Mesendoderm (in vitro differentiated cells): ENCODE results near the gene ZNF569.
"Not testable (repeated sequence)": the region's sequence is repeated elsewhere in the genome, so short reads cannot be mapped to it uniquely, and the experiment has no call there.

ENCODE experiments used
- DNase-seq: peaks from one replicate; pipeline ENCODE4 v3.0.0; 2013
- H2AK5ac ChIP-seq: 2 replicates; pipeline ENCODE4 v1.6.1; 2013; ENCODE audit warnings: low read length, inconsistent platforms
- H2BK120ac ChIP-seq: 2 replicates; pipeline ENCODE4 v1.6.1; 2013; ENCODE audit warnings: low read depth, mild to moderate bottlenecking, low read length, moderate library complexity, mixed read lengths
- H2BK15ac ChIP-seq: replicated peaks from 2 replicates; pipeline ENCODE4 v1.6.1; 2013; ENCODE audit warnings: low read depth, mild to moderate bottlenecking, moderate library complexity
- H2BK5ac ChIP-seq: 2 replicates; pipeline ENCODE4 v1.6.1; 2013; ENCODE audit warnings: low read length, inconsistent platforms
- H3K18ac ChIP-seq: 2 replicates; pipeline ENCODE4 v1.6.1; 2013; ENCODE audit warnings: mild to moderate bottlenecking, low read length, mixed read lengths
- H3K23ac ChIP-seq: one replicate; pipeline ENCODE4 v1.6.1; 2013; ENCODE audit warnings: low read length
- H3K27ac ChIP-seq: 2 replicates; pipeline ENCODE4 v1.5.1; 2013; ENCODE audit warnings: low read depth, mild to moderate bottlenecking, inconsistent platforms, low read length, moderate library complexity
- H3K27me3 ChIP-seq: 2 replicates; pipeline ENCODE4 v1.6.1; 2013; ENCODE audit warnings: low read length, control low read depth, mild to moderate bottlenecking, inconsistent platforms; ENCODE audit not compliant: insufficient read depth, poor library complexity
- H3K36me3 ChIP-seq: 2 replicates; pipeline ENCODE4 v1.6.1; 2013; ENCODE audit warnings: low read length, inconsistent platforms; ENCODE audit not compliant: control insufficient read depth, insufficient read depth
- H3K4ac ChIP-seq: one replicate; pipeline ENCODE4 v1.6.1; 2013; ENCODE audit warnings: low read depth, mild to moderate bottlenecking, low read length, moderate library complexity
- H3K4me1 ChIP-seq: 2 replicates; pipeline ENCODE4 v1.6.1; 2013; ENCODE audit warnings: low read depth, low read length, inconsistent platforms; ENCODE audit not compliant: control insufficient read depth
- H3K4me2 ChIP-seq: 2 replicates; pipeline ENCODE4 v1.6.1; 2013; ENCODE audit warnings: low read length
- H3K4me3 ChIP-seq: 2 replicates; pipeline ENCODE4 v1.5.1; 2013; ENCODE audit warnings: mild to moderate bottlenecking, low read length
- H3K56ac ChIP-seq: one replicate; pipeline ENCODE4 v1.6.1; 2013; ENCODE audit warnings: low read length
- H3K79me1 ChIP-seq: 2 replicates; pipeline ENCODE4 v1.6.1; 2013; ENCODE audit warnings: low read length, inconsistent platforms
- H3K79me2 ChIP-seq: 2 replicates; pipeline ENCODE4 v1.6.1; 2013; ENCODE audit warnings: mild to moderate bottlenecking, low read length; ENCODE audit not compliant: control insufficient read depth, insufficient read depth
- H3K9ac ChIP-seq: 2 replicates; pipeline ENCODE4 v1.6.1; 2013; ENCODE audit warnings: low read length, inconsistent platforms
- H4K5ac ChIP-seq: one replicate; pipeline ENCODE4 v1.6.1; 2013; ENCODE audit warnings: low read length
- H4K8ac ChIP-seq: one replicate; pipeline ENCODE4 v1.6.1; 2013; ENCODE audit warnings: low read depth, mild to moderate bottlenecking, control low read depth, low read length, moderate library complexity
- WGBS: extraction: QIAGEN DNeasy Blood & Tissue Kit; methylation state at CpG from one replicate; pipeline ENCODE4 v1.1.7; 2013; ENCODE audit warnings: low lambda C conversion rate, missing lambda C conversion rate; ENCODE audit not compliant: insufficient coverage; ENCODE audit errors: extremely low coverage; 5-methylcytosine and 5-hydroxymethylcytosine counted together

ZNF569 gene

GRCh38 chr19:37413313-37414084, 53.7 kb downstream of the ZNF569 start:
- no peak overlapping the region for H2BK5ac ChIP-seq
- peak; percentile 19 for DNase-seq
- H4K8ac ChIP-seq: no peak overlapping the region
- no peak overlapping the region for H3K23ac ChIP-seq
- no peak overlapping the region for H3K4ac ChIP-seq
- H3K56ac ChIP-seq: no peak overlapping the region
- H3K27ac ChIP-seq: no peak overlapping the region
- no peak overlapping the region for H3K9ac ChIP-seq
- H3K79me2 ChIP-seq: no peaks in the 10 kb centered on the region
- no peak overlapping the region for H2AK5ac ChIP-seq
- no peaks in the 10 kb centered on the region for H3K4me1 ChIP-seq
- H2BK120ac ChIP-seq: no peak overlapping the region
- no peak overlapping the region for H3K4me3 ChIP-seq
- H3K79me1 ChIP-seq: no peaks in the 10 kb centered on the region
- no peak overlapping the region for H4K5ac ChIP-seq
- no peaks in the 10 kb centered on the region for H3K36me3 ChIP-seq
- no peak overlapping the region for H3K18ac ChIP-seq
- no peaks in the 10 kb centered on the region for H3K27me3 ChIP-seq
- no peak overlapping the region for H2BK15ac ChIP-seq
- no peak overlapping the region for H3K4me2 ChIP-seq
- WGBS: no CpG with 5 or more reads among the region's 1 CpG

DNA sequence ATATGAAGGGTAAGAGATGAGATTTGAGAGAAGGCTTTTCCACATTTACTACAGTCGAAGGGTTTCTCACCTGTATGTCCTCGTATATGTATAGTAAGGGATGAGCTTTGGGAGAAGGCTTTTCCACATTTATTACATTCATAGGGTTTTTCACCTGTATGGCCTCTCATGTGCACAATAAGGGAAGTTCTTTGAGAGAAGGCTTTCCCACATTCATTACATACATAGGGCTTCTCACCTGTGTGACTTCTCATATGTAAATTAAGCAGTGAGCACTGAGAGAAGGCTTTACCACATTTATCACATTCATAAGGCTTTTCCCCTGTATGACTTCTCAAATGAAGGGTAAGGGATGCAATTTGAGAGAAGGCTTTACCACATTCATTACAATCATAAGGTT, 54.5 kb downstream of the ZNF569 start:
- Histone ChIP-seq H3K27me3 (no peaks in the 10 kb centered on the region), H3K36me3 (no peaks in the 10 kb centered on the region), H2BK120ac (no peak overlapping the region), H3K4me2 (no peak overlapping the region), H3K27ac (no peak overlapping the region), H3K4me1 (no peaks in the 10 kb centered on the region), H2BK15ac (no peak overlapping the region), H3K79me2 (no peaks in the 10 kb centered on the region), H2AK5ac (no peak overlapping the region), H4K8ac (no peak overlapping the region), H3K56ac (no peak overlapping the region), H3K18ac (no peak overlapping the region), H4K5ac (no peak overlapping the region), H3K9ac (no peak overlapping the region), H3K4ac (no peak overlapping the region), H3K79me1 (no peaks in the 10 kb centered on the region), H3K23ac (no peak overlapping the region), H3K4me3 (peak overlapping the region; percentile 23), H2BK5ac (no peak overlapping the region)
- no peak for DNase-seq
- no CpG with 5 or more reads among the region's 2 CpGs for WGBS

DNA sequence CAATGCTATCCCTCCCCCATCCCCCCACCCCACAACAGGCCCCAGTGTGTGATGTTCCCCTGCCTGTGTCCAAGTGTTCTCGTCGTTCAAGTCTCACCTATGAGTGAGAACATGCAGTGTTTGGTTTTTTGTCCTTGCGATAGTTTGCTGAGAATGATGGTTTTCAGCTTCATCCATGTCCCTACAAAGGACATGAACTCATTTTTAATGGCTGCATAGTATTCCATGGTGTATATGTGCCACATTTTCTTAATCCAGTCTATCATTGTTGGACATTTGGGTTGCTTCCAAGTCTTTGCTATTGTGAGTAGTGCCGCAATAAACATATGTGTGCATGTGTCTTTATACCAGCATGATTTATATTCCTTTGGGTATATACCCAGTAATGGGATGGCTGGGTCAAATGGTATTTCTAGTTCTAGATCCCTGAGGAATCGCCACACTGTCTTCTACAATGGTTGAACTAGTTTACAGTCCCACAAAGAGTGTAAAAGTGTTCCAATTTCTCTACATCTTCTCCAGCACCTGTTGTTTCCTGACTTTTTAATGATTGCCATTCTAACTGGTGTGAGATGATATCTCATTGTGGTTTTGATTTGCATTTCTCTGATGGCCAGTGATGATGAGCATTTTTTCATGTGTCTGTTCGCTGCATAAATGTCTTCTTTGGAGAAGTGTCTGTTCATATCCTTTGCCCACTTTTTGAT, 61.0 kb downstream of the ZNF569 start:
- H3K4ac ChIP-seq, H2BK15ac ChIP-seq, H3K4me2 ChIP-seq, H2BK5ac ChIP-seq, H3K79me1 ChIP-seq, H3K56ac ChIP-seq, H4K5ac ChIP-seq, H2BK120ac ChIP-seq, H3K18ac ChIP-seq, H3K4me3 ChIP-seq, DNase-seq, H2AK5ac ChIP-seq, H3K9ac ChIP-seq, H3K27ac ChIP-seq, H3K23ac ChIP-seq, H3K79me2 ChIP-seq, H3K27me3 ChIP-seq, H3K36me3 ChIP-seq, H3K4me1 ChIP-seq, H4K8ac ChIP-seq: not testable (repeated sequence)
- WGBS: no CpG with 5 or more reads among the region's 6 CpGs

DNA sequence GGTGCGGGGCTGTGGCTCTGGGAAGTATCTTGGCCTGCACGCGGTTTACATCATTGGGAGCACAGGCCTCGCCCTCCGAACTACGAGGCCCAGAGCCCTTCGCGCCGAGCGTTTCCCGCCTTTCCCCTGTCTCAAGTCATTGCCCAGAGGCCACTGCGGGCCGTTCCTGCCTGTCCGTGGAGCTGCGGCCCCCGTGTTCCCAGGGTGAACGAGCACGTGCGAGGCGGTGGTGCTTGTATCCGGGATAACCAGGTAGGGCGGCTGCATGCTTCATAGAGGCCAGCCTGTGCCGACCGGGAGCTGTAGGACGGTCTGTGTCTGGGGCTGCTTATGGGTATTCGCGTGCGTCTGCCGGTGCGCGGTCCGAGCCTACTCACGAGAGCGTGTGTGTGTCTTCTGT, 63.8 kb downstream of the ZNF569 start:
- H3K9ac ChIP-seq: no peak overlapping the region
- no peak overlapping the region for H2BK5ac ChIP-seq
- no peak overlapping the region for H3K18ac ChIP-seq
- WGBS: no CpG with 5 or more reads among the region's 34 CpGs
- H3K79me2 ChIP-seq: no peaks in the 10 kb centered on the region
- no peaks in the 10 kb centered on the region for H3K27me3 ChIP-seq
- no peak for DNase-seq
- H4K5ac ChIP-seq: no peak overlapping the region
- H3K23ac ChIP-seq: no peak overlapping the region
- H4K8ac ChIP-seq: no peak overlapping the region
- H3K79me1 ChIP-seq: no peaks in the 10 kb centered on the region
- H2AK5ac ChIP-seq: no peak overlapping the region
- no peak overlapping the region for H3K4me2 ChIP-seq
- H3K56ac ChIP-seq: no peak overlapping the region
- no peaks in the 10 kb centered on the region for H3K36me3 ChIP-seq
- H2BK120ac ChIP-seq: no peak overlapping the region
- no peak overlapping the region for H3K4ac ChIP-seq
- no peak overlapping the region for H2BK15ac ChIP-seq
- H3K27ac ChIP-seq: no peak overlapping the region
- no peaks in the 10 kb centered on the region for H3K4me1 ChIP-seq
- no peak overlapping the region for H3K4me3 ChIP-seq

GRCh38 chr19:37401078-37401477, 66.2 kb downstream of the ZNF569 start:
- no peak overlapping the region for H3K4ac ChIP-seq
- no peaks in the 10 kb centered on the region for H3K27me3 ChIP-seq
- H3K56ac ChIP-seq: no peak overlapping the region
- no peaks in the 10 kb centered on the region for H3K36me3 ChIP-seq
- WGBS: no CpG with 5 or more reads among the region's 1 CpG
- H3K79me2 ChIP-seq: no peaks in the 10 kb centered on the region
- no peak overlapping the region for H2BK5ac ChIP-seq
- no peak overlapping the region for H3K23ac ChIP-seq
- H4K5ac ChIP-seq: no peak overlapping the region
- H2BK15ac ChIP-seq: no peak overlapping the region
- H2BK120ac ChIP-seq: no peak overlapping the region
- DNase-seq: no peak
- no peak overlapping the region for H3K18ac ChIP-seq
- no peak overlapping the region for H3K4me3 ChIP-seq
- H3K27ac ChIP-seq: no peak overlapping the region
- no peak overlapping the region for H4K8ac ChIP-seq
- H3K4me2 ChIP-seq: no peak overlapping the region
- H2AK5ac ChIP-seq: no peak overlapping the region
- no peak overlapping the region for H3K9ac ChIP-seq
- H3K79me1 ChIP-seq: no peaks in the 10 kb centered on the region
- no peaks in the 10 kb centered on the region for H3K4me1 ChIP-seq
